Upper lobe of right lung (tissue), 1 donor: Measurements from ENCODE around the gene RNF17. TPM values are rescaled to one million over a fixed set of nuclear protein-coding genes. Genes with fewer than 3 reads are reported as not detected.

Experiments
- ATAC-seq: fragments of 200-7000 bp; cut with Tn5 transposase; one replicate; pipeline ENCODE4 v1.9.1; 2020; ENCODE audit warnings: mild to moderate bottlenecking, moderate library complexity
- DNase-seq: peaks from one replicate; pipeline ENCODE4 v3.0.0-alpha.2; 2020
- H3K27ac ChIP-seq: fragments of 200-600 bp; one replicate; pipeline ENCODE4 v1.8.0; 2022
- H3K27me3 ChIP-seq: fragments of 200-600 bp; one replicate; pipeline ENCODE4 v1.8.0; 2022; ENCODE audit warnings: mild to moderate bottlenecking
- H3K36me3 ChIP-seq: fragments of 200-600 bp; one replicate; pipeline ENCODE4 v1.8.0; 2022
- H3K4me1 ChIP-seq: fragments of 200-600 bp; one replicate; pipeline ENCODE4 v1.8.0; 2022
- H3K4me3 ChIP-seq: fragments of 200-600 bp; one replicate; pipeline ENCODE4 v1.8.0; 2022; ENCODE audit warnings: mild to moderate bottlenecking
- H3K9me3 ChIP-seq: fragments of 200-600 bp; one replicate; pipeline ENCODE4 v1.8.0; 2022
- CTCF ChIP-seq: fragments of 200-600 bp; IDR thresholded peaks from one replicate; pipeline ENCODE4 v1.8.0; 2022; ENCODE audit warnings: antibody characterized with exemption
- intact Hi-C: fragments of 100-400 bp; cut with DNase I; formaldehyde crosslinking; loops from one replicate; pipeline ENCODE4 v1.11.0; 2022
- total RNA-seq: library from RNA; stranded (reverse); fragmentation: NEBNext Ultra II Directional; extraction: Animal tissue kit (Norgen Biotek cat#: 25700); gene quantifications from one replicate; pipeline ENCODE4 v1.2.1, GENCODE V29; 2021
- donor health status: DM: no; HTN: yes; CAD: no; lungs with severe emphysema.

Gene RNF17
- total RNA-seq, 1 donor from 2014 or later: not detected

GRCh38 chr13:24748061-24748400, 15.9 kb upstream of the RNF17 start:
- Histone ChIP-seq H3K27ac (no peak overlapping the region), H3K9me3 (no peaks in the 10 kb centered on the region), H3K36me3 (no peaks in the 10 kb centered on the region), H3K4me3 (no peak overlapping the region), H3K27me3 (peaks cover 35% of the 10 kb centered on the region), H3K4me1 (peaks cover 11% of the 10 kb centered on the region)
- intact Hi-C loops: no loop called here
- ATAC-seq (no peak), DNase-seq (no peak)
- no peak for TF ChIP-seq CTCF

GRCh38 chr13:24759197-24759596, 4.8 kb upstream of the RNF17 start:
- no peak for TF ChIP-seq CTCF
- intact Hi-C loops: no loop called here
- no peaks in the 10 kb centered on the region for H3K27me3 ChIP-seq
- DNase-seq (no peak), ATAC-seq (no peak)
- H3K9me3 ChIP-seq: no peaks in the 10 kb centered on the region
- no peaks in the 10 kb centered on the region for H3K4me1 ChIP-seq
- H3K4me3 ChIP-seq: no peak overlapping the region
- no peak overlapping the region for H3K27ac ChIP-seq
- no peaks in the 10 kb centered on the region for H3K36me3 ChIP-seq

GRCh38 chr13:24764276-24764630, 284 bp downstream of the RNF17 start:
- intact Hi-C loops: no loop called here
- no peaks in the 10 kb centered on the region for H3K36me3 ChIP-seq
- H3K27ac ChIP-seq: no peak overlapping the region
- DNase-seq (no peak), ATAC-seq (no peak)
- H3K9me3 ChIP-seq: no peaks in the 10 kb centered on the region
- no peaks in the 10 kb centered on the region for H3K4me1 ChIP-seq
- no peaks in the 10 kb centered on the region for H3K27me3 ChIP-seq
- TF ChIP-seq CTCF: no peak
- H3K4me3 ChIP-seq: no peak overlapping the region

GRCh38 chr13:24777171-24777570, 13.2 kb downstream of the RNF17 start:
- H3K9me3 ChIP-seq: no peaks in the 10 kb centered on the region
- H3K4me1 ChIP-seq: no peaks in the 10 kb centered on the region
- no peak overlapping the region for H3K4me3 ChIP-seq
- DNase-seq (no peak), ATAC-seq (no peak)
- H3K27ac ChIP-seq: no peak overlapping the region
- H3K27me3 ChIP-seq: peaks cover 4% of the 10 kb centered on the region
- intact Hi-C loops: no loop called here
- no peak for TF ChIP-seq CTCF
- H3K36me3 ChIP-seq: no peaks in the 10 kb centered on the region

- no peaks in the 10 kb centered on the region for H3K27me3 ChIP-seq
- no peak overlapping the region for H3K27ac ChIP-seq
- no peak overlapping the region for H3K4me3 ChIP-seq
- intact Hi-C loops: no loop called here
- no peaks in the 10 kb centered on the region for H3K36me3 ChIP-seq
- DNase-seq: no peak
- no peak for ATAC-seq
- no peaks in the 10 kb centered on the region for H3K9me3 ChIP-seq
- no peaks in the 10 kb centered on the region for H3K4me1 ChIP-seq
- TF ChIP-seq CTCF: no peak
Observed at GRCh38 chr13:24784319-24784718, 20.4 kb downstream of the RNF17 start.

- no peaks in the 10 kb centered on the region for H3K9me3 ChIP-seq
- no peaks in the 10 kb centered on the region for H3K27me3 ChIP-seq
- DNase-seq (no peak), ATAC-seq (no peak)
- no peak for TF ChIP-seq CTCF
- no peak overlapping the region for H3K27ac ChIP-seq
- H3K4me3 ChIP-seq: no peak overlapping the region
- intact Hi-C loops: no loop called here
- H3K4me1 ChIP-seq: no peaks in the 10 kb centered on the region
- H3K36me3 ChIP-seq: no peaks in the 10 kb centered on the region
Observed at GRCh38 chr13:24788538-24788937, 24.6 kb downstream of the RNF17 start.
